ENCODE data around the gene SAMD11. TPM values are rescaled to one million over a fixed set of nuclear protein-coding genes. Genes with fewer than 3 reads are reported as not detected.
A peak's percentile ranks its signal among the peaks of the same experiment; 100 is the strongest.

The SAMD11 gene
- total and polyA plus RNA-seq, 8 donors, result 7.1 to 61.5 (median 28.0) TPM

- intact Hi-C loops (cut with DNase I), result no loop called here
- peaks cover 20 to 41% of the 10 kb centered on the region in 2 donors for H3K4me1 ChIP-seq
- ATAC-seq (no peak), DNase-seq (peak in 1 of 4 donors; percentile 82)
- H3K27me3 ChIP-seq, result peaks cover 35 to 79% of the 10 kb centered on the region in 2 donors
- TF ChIP-seq CTCF (IDR thresholded peaks at IDR 0.05), result no peak
- no peaks in the 10 kb centered on the region for H3K9me3 ChIP-seq
- H3K27ac ChIP-seq, result peak overlapping the region in 1 of 2 donors; percentile 75
- H3K36me3 ChIP-seq, result peaks cover 0 to 26% of the 10 kb centered on the region in 2 donors
- peak overlapping the region in 1 of 2 donors; percentile 20 for H3K4me3 ChIP-seq
Measured at GRCh38 chr1:941015-941587, 17.4 kb downstream of the SAMD11 start.

GRCh38 chr1:941588-942383 is 18.1 kb downstream of the SAMD11 start:
- intact Hi-C loops (cut with DNase I), result no loop called here

GRCh38 chr1:942411-942821 is 18.7 kb downstream of the SAMD11 start:
- intact Hi-C loops (cut with DNase I), result no loop called here
- DNase-seq, result no peak
- no peak for TF ChIP-seq CTCF (IDR thresholded peaks at IDR 0.05)
- Histone ChIP-seq H3K27me3 (peaks cover 35 to 66% of the 10 kb centered on the region in 2 donors), H3K36me3 (peaks cover 0 to 39% of the 10 kb centered on the region in 2 donors), H3K4me1 (peaks cover 20 to 41% of the 10 kb centered on the region in 2 donors), H3K9me3 (no peaks in the 10 kb centered on the region), H3K4me3 (peak overlapping the region; percentile 20 to 24), H3K27ac (peak overlapping the region; percentile 28 to 76)
- no peak for ATAC-seq

More at GRCh38 chr1:941588-942383, 18.1 kb downstream of the SAMD11 start:
- Histone ChIP-seq H3K36me3 (peaks cover 0 to 32% of the 10 kb centered on the region in 2 donors), H3K27ac (peak overlapping the region in 1 of 2 donors; percentile 76), H3K27me3 (peaks cover 35 to 72% of the 10 kb centered on the region in 2 donors), H3K4me3 (peak overlapping the region; percentile 20 to 24), H3K9me3 (no peaks in the 10 kb centered on the region), H3K4me1 (peaks cover 20 to 41% of the 10 kb centered on the region in 2 donors)
- no peak for TF ChIP-seq CTCF (IDR thresholded peaks at IDR 0.05)
- ATAC-seq, result peak; percentile 51
- peak; percentile 82 to 95 (median 90) for DNase-seq

GRCh38 chr1:942864-943533 is 19.3 kb downstream of the SAMD11 start:
- peak in 3 of 4 donors; percentile 58 to 76 (median 66) for DNase-seq

More at GRCh38 chr1:942864-943533, 19.3 kb downstream of the SAMD11 start:
- peaks cover 0 to 44% of the 10 kb centered on the region in 2 donors for H3K36me3 ChIP-seq
- peak overlapping the region in 1 of 2 donors; percentile 20 for H3K4me3 ChIP-seq
- H3K27ac ChIP-seq, result peak overlapping the region; percentile 28 to 76
- intact Hi-C loops (cut with DNase I), result no loop called here
- TF ChIP-seq CTCF (IDR thresholded peaks at IDR 0.05), result no peak
- H3K27me3 ChIP-seq, result peaks cover 35 to 60% of the 10 kb centered on the region in 2 donors
- peak; percentile 2 for ATAC-seq
- no peaks in the 10 kb centered on the region for H3K9me3 ChIP-seq
- peaks cover 20 to 41% of the 10 kb centered on the region in 2 donors for H3K4me1 ChIP-seq

Data from left lung (tissue), 10 donors.